Astrocyte (in vitro differentiated cells and primary cell): ENCODE data around the gene CEACAM3.

Source experiments
- CTCF ChIP-seq: IDR thresholded peaks from 2 replicates; pipeline ENCODE4 v1.5.1; 2011; ENCODE audit warnings: low read depth, mild to moderate bottlenecking, inconsistent platforms, low read length, moderate library complexity; ENCODE audit not compliant: insufficient read depth
- EZH2 ChIP-seq: IDR thresholded peaks from 2 replicates; pipeline ENCODE4 v1.6.1; 2012; ENCODE audit warnings: mild to moderate bottlenecking, low read length, inconsistent platforms; ENCODE audit not compliant: insufficient read depth

DNA sequence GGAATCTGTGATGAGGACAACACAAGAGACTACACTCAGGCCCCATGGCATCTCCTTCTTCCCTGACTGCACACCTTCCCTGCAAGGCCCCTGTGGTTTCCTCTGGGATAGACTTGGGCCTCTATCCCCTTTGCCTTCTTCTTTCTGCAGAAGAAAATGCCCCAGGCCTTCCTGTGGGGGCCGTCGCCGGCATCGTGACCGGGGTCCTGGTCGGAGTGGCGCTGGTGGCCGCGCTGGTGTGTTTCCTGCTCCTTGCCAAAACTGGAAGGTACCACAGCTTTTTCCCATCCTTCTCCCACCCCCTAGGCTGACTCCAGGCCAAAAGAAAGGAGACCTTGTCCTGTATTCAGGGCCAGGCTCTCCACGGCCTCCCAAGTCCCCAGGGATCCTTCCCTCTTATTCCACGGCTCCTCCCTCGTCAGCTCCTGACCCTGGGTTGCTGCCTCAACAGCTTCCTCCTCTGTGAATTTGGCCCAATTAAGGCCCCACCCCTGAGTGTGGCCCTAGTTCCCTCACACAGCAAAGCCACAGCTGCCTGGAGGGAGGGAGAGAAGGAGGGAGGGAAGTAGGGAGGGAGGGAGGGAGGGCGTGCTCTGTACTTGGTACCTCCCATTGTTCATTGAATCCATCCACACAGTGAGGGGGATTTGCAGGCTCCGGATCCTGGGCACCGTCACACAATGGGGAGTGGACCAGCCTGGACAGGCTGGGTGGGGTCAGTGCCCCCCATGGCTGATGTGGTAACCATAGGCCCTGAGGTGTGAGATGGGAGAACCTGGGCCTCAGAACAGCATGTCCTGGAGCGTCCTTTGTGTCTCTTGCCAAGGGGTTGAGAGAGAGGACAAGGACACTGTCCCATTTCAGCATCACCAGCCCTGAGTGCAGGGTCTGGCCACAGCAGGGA lies 12.5 kb downstream of the CEACAM3 start:
- no peak for TF ChIP-seq CTCF
- no peak for TF ChIP-seq EZH2
